ENCODE results near the gene MALAT1. TPM values are rescaled to one million over a fixed set of nuclear protein-coding genes. Genes with fewer than 3 reads are reported as not detected.

Gene MALAT1
- total and polyA plus RNA-seq, 2 of the 13 experiments (the other 11 are each of a cell fraction or from before 2014, with no cell fraction given), result 143 to 1,237 TPM

DNA sequence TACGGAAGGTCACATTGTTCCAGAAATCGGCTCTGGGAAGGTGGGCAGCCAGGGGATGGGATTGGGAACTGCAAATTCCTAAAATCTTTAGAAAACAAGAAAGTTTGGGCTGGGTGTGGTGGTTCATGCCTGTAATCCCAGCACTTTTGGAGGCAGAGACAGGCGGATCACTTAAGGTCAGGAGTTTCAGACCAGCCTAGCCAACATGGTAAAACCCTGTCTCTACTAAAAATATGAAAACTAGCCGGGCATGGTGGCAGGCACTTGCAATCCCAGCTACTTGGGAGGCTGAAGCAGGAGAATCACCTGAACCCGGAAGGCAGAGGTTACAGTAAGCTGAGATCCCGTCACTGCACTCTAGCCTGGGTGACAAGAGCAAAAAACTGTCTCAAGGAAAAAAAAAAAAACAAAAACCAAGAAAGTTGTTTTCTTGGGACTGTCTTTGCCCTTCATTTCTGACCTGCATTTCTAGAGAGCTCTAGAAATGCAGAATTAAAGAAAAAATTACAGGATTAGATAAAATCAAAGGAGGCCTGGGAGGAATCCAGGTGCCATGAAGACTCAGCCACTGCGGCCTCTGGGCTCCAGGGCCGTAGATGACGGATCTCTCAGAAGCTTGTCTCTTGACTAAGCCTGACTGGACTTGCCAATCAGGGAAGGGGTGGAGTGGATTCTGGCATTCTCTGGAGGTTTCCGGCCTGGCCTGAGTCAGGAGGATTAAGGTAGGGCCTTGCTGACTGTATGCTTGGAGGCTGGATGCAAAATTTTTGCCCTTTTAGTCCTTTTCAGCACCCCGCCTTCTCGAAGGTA, 5.3 kb upstream of the MALAT1 start (continued):
- TF ChIP-seq NFE2L2 (IDR thresholded peaks at IDR 0.05; ENCODE audit: low read length), result no peak
- TF ChIP-seq MED8 (CRISPR knock-in tag; IDR thresholded peaks at IDR 0.05; ENCODE audit: insufficient replicate concordance), result no peak
- TF ChIP-seq HNRNPLL (IDR thresholded peaks at IDR 0.05; ENCODE audit: low read depth, low read length, poor library complexity, severe bottlenecking), result peak; percentile 41
- TF ChIP-seq POLR2A (IDR thresholded peaks at IDR 0.05; ENCODE audit: insufficient read depth in 1 of 2, low read depth in 2 of 2, low read length in 2 of 2), result 0 out of 4 replicates have a peak, but pooled peaks of 1 of the 2 experiments have one; percentile 18
- 0 out of 2 replicates have a peak, but pooled peaks have one; percentile 19 for TF ChIP-seq ZNF609 (CRISPR knock-in tag; IDR thresholded peaks at IDR 0.05; ENCODE audit: borderline replicate concordance)
- peak; percentile 60 for TF ChIP-seq ZFX (CRISPR knock-in tag; IDR thresholded peaks at IDR 0.05; ENCODE audit: low read depth)
- TF ChIP-seq, protein P1, sequence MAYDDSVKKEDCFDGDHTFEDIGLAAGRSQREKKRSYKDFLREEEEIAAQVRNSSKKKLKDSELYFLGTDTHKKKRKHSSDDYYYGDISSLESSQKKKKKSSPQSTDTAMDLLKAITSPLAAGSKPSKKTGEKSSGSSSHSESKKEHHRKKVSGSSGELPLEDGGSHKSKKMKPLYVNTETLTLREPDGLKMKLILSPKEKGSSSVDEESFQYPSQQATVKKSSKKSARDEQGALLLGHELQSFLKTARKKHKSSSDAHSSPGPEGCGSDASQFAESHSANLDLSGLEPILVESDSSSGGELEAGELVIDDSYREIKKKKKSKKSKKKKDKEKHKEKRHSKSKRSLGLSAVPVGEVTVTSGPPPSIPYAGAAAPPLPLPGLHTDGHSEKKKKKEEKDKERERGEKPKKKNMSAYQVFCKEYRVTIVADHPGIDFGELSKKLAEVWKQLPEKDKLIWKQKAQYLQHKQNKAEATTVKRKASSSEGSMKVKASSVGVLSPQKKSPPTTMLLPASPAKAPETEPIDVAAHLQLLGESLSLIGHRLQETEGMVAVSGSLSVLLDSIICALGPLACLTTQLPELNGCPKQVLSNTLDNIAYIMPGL (CRISPR knock-in tag; IDR thresholded peaks at IDR 0.05; ENCODE audit: borderline replicate concordance in 1 of 2, low read depth in 1 of 2), result 0 out of 4 replicates have a peak, but pooled peaks of 1 of the 2 experiments have one; percentile 13
- peak; percentile 60; the same call in 1 of the 2 replicates for TF ChIP-seq SAP130 (CRISPR knock-in tag; IDR thresholded peaks at IDR 0.05; ENCODE audit: low read depth)
- no peak for TF ChIP-seq ZNF788 (CRISPR knock-in tag; IDR thresholded peaks at IDR 0.05; ENCODE audit: borderline replicate concordance)
- TF ChIP-seq TEAD3 (CRISPR knock-in tag; optimal IDR thresholded peaks at IDR 0.05; ENCODE audit: borderline replicate concordance), result peak; percentile 41

All from HepG2 (cell line).